HG03521 (cell line): ENCODE results near the gene GPR137B.

Source experiments
- ATAC-seq: cut with Tn5 transposase; IDR thresholded peaks from one replicate; pipeline ENCODE4 v1.9.1; 2021; ENCODE audit warnings: mild to moderate bottlenecking, moderate library complexity; ENCODE audit not compliant: unreplicated experiment

The GPR137B gene

GRCh38 chr1:236142253-236143103 is at the start of gene GPR137B:
Gene GPR137B (plus strand): TSS chr1:236142539. CDS start chr1:236142623, 84 bp downstream.
- peak; percentile 62 for ATAC-seq

- ATAC-seq, result no peak
Observed at GRCh38 chr1:236092899-236093298, 49.4 kb upstream of the GPR137B start.

GRCh38 chr1:236095705-236096520 is 46.4 kb upstream of the GPR137B start:
- no peak for ATAC-seq

- ATAC-seq, result peak; percentile 44
Observed at GRCh38 chr1:236096660-236097482, 45.5 kb upstream of the GPR137B start.

GRCh38 chr1:236098267-236098666 is 44.1 kb upstream of the GPR137B start:
- ATAC-seq, result no peak

GRCh38 chr1:236099355-236099974 is 42.9 kb upstream of the GPR137B start:
- ATAC-seq, result no peak

- no peak for ATAC-seq
Observed at GRCh38 chr1:236100799-236101198, 41.5 kb upstream of the GPR137B start.

GRCh38 chr1:236101233-236102200 is 40.8 kb upstream of the GPR137B start:
- no peak for ATAC-seq

GRCh38 chr1:236102611-236103010 is 39.7 kb upstream of the GPR137B start:
- ATAC-seq, result no peak

GRCh38 chr1:236103059-236103458 is 39.3 kb upstream of the GPR137B start:
- ATAC-seq, result no peak

- no peak for ATAC-seq
Observed at GRCh38 chr1:236103646-236104218, 38.6 kb upstream of the GPR137B start.

- no peak for ATAC-seq
Observed at GRCh38 chr1:236107121-236107907, 35.0 kb upstream of the GPR137B start.

- ATAC-seq, result no peak
Observed at GRCh38 chr1:236108027-236108648, 34.2 kb upstream of the GPR137B start.

- ATAC-seq, result no peak
Observed at GRCh38 chr1:236110137-236110536, 32.2 kb upstream of the GPR137B start.

- no peak for ATAC-seq
Observed at GRCh38 chr1:236111527-236112331, 30.6 kb upstream of the GPR137B start.

GRCh38 chr1:236112332-236112627 is 30.1 kb upstream of the GPR137B start:
- ATAC-seq, result no peak

- ATAC-seq, result no peak
Observed at GRCh38 chr1:236113324-236114032, 28.9 kb upstream of the GPR137B start.
